Keratinocyte (primary cell): ENCODE data around the gene MEIS2.

Experiments
- EZH2 ChIP-seq: IDR thresholded peaks from one replicate; pipeline ENCODE4 v1.6.1; 2012; ENCODE audit warnings: inconsistent platforms, mild to moderate bottlenecking, low read length, moderate library complexity
- TF ChIP-seq, protein P1 (sequence below), 3 experiments: IDR thresholded peaks in 1 of 3; conservative IDR thresholded peaks in 1 of 3; optimal IDR thresholded peaks in 1 of 3; 2 replicates in 2 of 3; 3 replicates in 1 of 3; pipeline versions ENCODE3 to v1.5.1; 2011; ENCODE audit warnings: low read length in 3 of 3, mild to moderate bottlenecking in 3 of 3, moderate library complexity in 2 of 3, control low read depth in 1 of 3, inconsistent platforms in 1 of 3; ENCODE audit not compliant: insufficient read depth in 2 of 3; ENCODE audit errors: extremely low read depth in 1 of 3

DNA sequence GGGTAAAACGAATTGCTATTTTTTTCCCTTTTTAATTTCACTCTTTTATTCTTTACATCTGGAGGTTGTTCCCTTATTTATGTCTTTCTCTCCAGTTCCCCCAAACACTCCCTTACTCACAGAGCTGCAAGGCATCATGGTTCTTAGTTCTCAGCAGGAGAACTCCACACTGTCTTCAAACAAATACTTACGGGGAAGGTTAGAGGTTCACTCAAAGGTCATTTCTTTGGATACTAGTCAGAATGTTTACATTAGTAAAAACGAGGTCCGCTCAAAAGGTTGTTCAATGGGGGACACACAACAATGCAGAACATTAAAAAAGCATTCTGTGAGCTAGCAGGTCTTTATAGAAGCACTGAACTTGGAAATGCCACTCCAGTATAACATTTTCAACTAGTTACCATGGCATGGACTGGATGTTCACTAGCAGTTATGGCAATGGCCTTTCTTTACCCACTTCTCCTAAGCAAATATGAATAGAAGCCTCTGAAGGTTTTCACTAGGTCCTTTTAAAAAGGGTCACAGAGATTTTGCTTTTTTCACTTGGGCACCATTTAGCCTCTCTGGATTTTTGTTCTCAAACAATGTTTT lies 201.7 kb downstream of the MEIS2 start:
- TF ChIP-seq, protein P1, sequence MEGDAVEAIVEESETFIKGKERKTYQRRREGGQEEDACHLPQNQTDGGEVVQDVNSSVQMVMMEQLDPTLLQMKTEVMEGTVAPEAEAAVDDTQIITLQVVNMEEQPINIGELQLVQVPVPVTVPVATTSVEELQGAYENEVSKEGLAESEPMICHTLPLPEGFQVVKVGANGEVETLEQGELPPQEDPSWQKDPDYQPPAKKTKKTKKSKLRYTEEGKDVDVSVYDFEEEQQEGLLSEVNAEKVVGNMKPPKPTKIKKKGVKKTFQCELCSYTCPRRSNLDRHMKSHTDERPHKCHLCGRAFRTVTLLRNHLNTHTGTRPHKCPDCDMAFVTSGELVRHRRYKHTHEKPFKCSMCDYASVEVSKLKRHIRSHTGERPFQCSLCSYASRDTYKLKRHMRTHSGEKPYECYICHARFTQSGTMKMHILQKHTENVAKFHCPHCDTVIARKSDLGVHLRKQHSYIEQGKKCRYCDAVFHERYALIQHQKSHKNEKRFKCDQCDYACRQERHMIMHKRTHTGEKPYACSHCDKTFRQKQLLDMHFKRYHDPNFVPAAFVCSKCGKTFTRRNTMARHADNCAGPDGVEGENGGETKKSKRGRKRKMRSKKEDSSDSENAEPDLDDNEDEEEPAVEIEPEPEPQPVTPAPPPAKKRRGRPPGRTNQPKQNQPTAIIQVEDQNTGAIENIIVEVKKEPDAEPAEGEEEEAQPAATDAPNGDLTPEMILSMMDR (optimal IDR thresholded peaks at IDR 0.05 in 1 of 3, IDR thresholded peaks at IDR 0.05 in 1 of 3, conservative IDR thresholded peaks at IDR 0.05 in 1 of 3; ENCODE audit: extremely low read depth in 1 of 3, insufficient read depth in 2 of 3, low read length in 3 of 3) = no peak
- TF ChIP-seq EZH2 = no peak
